Ascending aorta (tissue), 2 donors: ENCODE measurements around the gene PHF13. TPM values are rescaled to one million over a fixed set of nuclear protein-coding genes. Genes with fewer than 3 reads are reported as not detected.
"Not testable (repeated sequence)": the region's sequence is repeated elsewhere in the genome, so short reads cannot be mapped to it uniquely, and the experiment has no call there.

ENCODE experiments used
- DNase-seq, 2 donors: peaks; one replicate each; pipeline ENCODE4 v3.0.0-alpha.2; 2019; ENCODE audit warnings: low spot score in 2 of 2
- H3K27ac ChIP-seq, 2 donors: fragments of 200-600 bp; sonication (generic); one replicate each; pipeline ENCODE4 v1.5.1; 2016 to 2017; ENCODE audit warnings: mild to moderate bottlenecking in 1 of 2
- H3K27me3 ChIP-seq: fragments of 200-600 bp; sonication (generic); one replicate; pipeline ENCODE4 v1.5.1; 2017
- H3K36me3 ChIP-seq, 2 donors: fragments of 200-600 bp; sonication (generic); one replicate each; pipeline ENCODE4 v1.5.1; 2016
- H3K4me1 ChIP-seq, 2 donors: fragments of 200-600 bp; sonication (generic); one replicate each; pipeline ENCODE4 v1.5.1; 2016 to 2017; ENCODE audit warnings: mild to moderate bottlenecking in 1 of 2
- H3K4me3 ChIP-seq, 2 donors: fragments of 200-600 bp; sonication (generic); one replicate each; pipeline ENCODE4 v1.5.1; 2016 to 2017; ENCODE audit warnings: mild to moderate bottlenecking in 1 of 2
- H3K9me3 ChIP-seq, 2 donors: fragments of 200-600 bp; sonication (generic); one replicate each; pipeline ENCODE4 v1.5.1; 2016
- CTCF ChIP-seq, 3 experiments: fragments of 200-600 bp in 2 of 3; fragments of 450-650 bp in 1 of 3; sonication (generic) in 2 of 3; IDR thresholded peaks; one replicate each; pipeline ENCODE4 v1.5.1; 2016 to 2019; ENCODE audit warnings: antibody characterized with exemption in 3 of 3, mild to moderate bottlenecking in 1 of 3, moderate library complexity in 1 of 3
- intact Hi-C: fragments of 100-400 bp; cut with DNase I; formaldehyde crosslinking; loops from one replicate; pipeline ENCODE4 v1.15.1; 2023
- total RNA-seq: library from RNA; depleted of rRNA; stranded (reverse); fragments of >200 nt; gene quantifications from one replicate; pipeline ENCODE4 v1.1.0, GENCODE V29; 2016

Gene PHF13
- total RNA-seq, 1 donor from 2014 or later, result 1.5 TPM

- Histone ChIP-seq H3K27me3 (no peaks in the 10 kb centered on the region), H3K9me3 (no peaks in the 10 kb centered on the region), H3K4me1 (peaks cover 30 to 55% of the 10 kb centered on the region in 2 donors), H3K27ac (peak overlapping the region; percentile 98 to 99), H3K36me3 (peaks cover 66 to 76% of the 10 kb centered on the region in 2 donors), H3K4me3 (peak overlapping the region; percentile 10 to 95)
- intact Hi-C loops, result no loop called here
- DNase-seq, result no peak
- no peak for TF ChIP-seq CTCF (IDR thresholded peaks at IDR 0.05)
Observed at GRCh38 chr1:6596886-6597776, 16.4 kb upstream of the PHF13 start.

GRCh38 chr1:6597777-6598131 lies 15.8 kb upstream of the PHF13 start:
- Histone ChIP-seq H3K4me1 (peaks cover 27 to 49% of the 10 kb centered on the region in 2 donors), H3K9me3 (no peaks in the 10 kb centered on the region), H3K4me3 (peak overlapping the region in 1 of 2 donors; percentile 95), H3K36me3 (peaks cover 65 to 70% of the 10 kb centered on the region in 2 donors), H3K27ac (peak overlapping the region; percentile 98 to 99), H3K27me3 (no peaks in the 10 kb centered on the region)
- intact Hi-C loops, result no loop called here
- DNase-seq, result no peak
- TF ChIP-seq CTCF (IDR thresholded peaks at IDR 0.05), result no peak

GRCh38 chr1:6599141-6599975 lies 14.2 kb upstream of the PHF13 start:
- H3K36me3 ChIP-seq, result peaks cover 49 to 54% of the 10 kb centered on the region in 2 donors
- H3K27ac ChIP-seq, result peak overlapping the region; percentile 98 to 99
- peak overlapping the region; percentile 92 to 95 for H3K4me3 ChIP-seq
- peaks cover 23 to 50% of the 10 kb centered on the region in 2 donors for H3K4me1 ChIP-seq
- TF ChIP-seq CTCF (IDR thresholded peaks at IDR 0.05), result no peak
- no peak for DNase-seq
- intact Hi-C loops, result no loop called here
- no peaks in the 10 kb centered on the region for H3K27me3 ChIP-seq
- no peaks in the 10 kb centered on the region for H3K9me3 ChIP-seq

GRCh38 chr1:6599991-6600390 lies 13.5 kb upstream of the PHF13 start:
- Histone ChIP-seq H3K27ac (peak overlapping the region; percentile 98 to 99), H3K4me1 (peaks cover 23 to 55% of the 10 kb centered on the region in 2 donors), H3K4me3 (peak overlapping the region; percentile 92 to 95), H3K36me3 (peaks cover 42 to 48% of the 10 kb centered on the region in 2 donors)
- not testable (repeated sequence) for H3K9me3 ChIP-seq, H3K27me3 ChIP-seq, DNase-seq
- intact Hi-C loops, result loop anchor here (2.0 kb wide), 1 partner anchor 45 kb away; the partner anchor contains the start of genes NOL9 and TAS1R1

GRCh38 chr1:6600410-6601048 lies 13.0 kb upstream of the PHF13 start:
- Histone ChIP-seq H3K9me3 (no peaks in the 10 kb centered on the region), H3K36me3 (peaks cover 37 to 42% of the 10 kb centered on the region in 2 donors), H3K4me3 (peak overlapping the region; percentile 92 to 95), H3K27me3 (no peaks in the 10 kb centered on the region), H3K4me1 (peaks cover 23 to 58% of the 10 kb centered on the region in 2 donors), H3K27ac (peak overlapping the region; percentile 98 to 99)
- DNase-seq, result no peak
- TF ChIP-seq CTCF (IDR thresholded peaks at IDR 0.05), result no peak
- intact Hi-C loops, result loop anchor here (1.0 to 2.0 kb wide), 4 partner anchors 21 to 46 kb away; partner anchors contain the start of genes NOL9, TAS1R1 and ZBTB48
